Trophoblast cell (in vitro differentiated cells and primary cell): ENCODE data around the gene KCTD13. TPM values are rescaled to one million over a fixed set of nuclear protein-coding genes. Genes with fewer than 3 reads are reported as not detected.

Experiments used
- DNase-seq, 2 donors: peaks; one replicate each; pipeline ENCODE4 v3.0.0-alpha.2; 2016
- H2AFZ ChIP-seq: 2 replicates; pipeline ENCODE4 v1.6.1; 2013; ENCODE audit warnings: low read length, moderate library complexity, mild to moderate bottlenecking; ENCODE audit not compliant: insufficient read depth, poor library complexity
- H2AK5ac ChIP-seq: 2 replicates; pipeline ENCODE4 v1.6.1; 2013; ENCODE audit warnings: mild to moderate bottlenecking, low read length
- H2BK120ac ChIP-seq: 2 replicates; pipeline ENCODE4 v1.6.1; 2013; ENCODE audit warnings: low read length, mild to moderate bottlenecking, moderate library complexity; ENCODE audit not compliant: insufficient read depth, poor library complexity
- H2BK12ac ChIP-seq: 2 replicates; pipeline ENCODE4 v1.6.1; 2013; ENCODE audit warnings: mild to moderate bottlenecking, low read length, moderate library complexity
- H2BK5ac ChIP-seq: 2 replicates; pipeline ENCODE4 v1.6.1; 2013; ENCODE audit warnings: low read length, low read depth, moderate library complexity, mild to moderate bottlenecking; ENCODE audit not compliant: poor library complexity
- H3K14ac ChIP-seq: 2 replicates; pipeline ENCODE4 v1.6.1; 2013; ENCODE audit warnings: mild to moderate bottlenecking, low read length
- H3K18ac ChIP-seq: 2 replicates; pipeline ENCODE4 v1.6.1; 2013; ENCODE audit warnings: mild to moderate bottlenecking, low read length
- H3K23ac ChIP-seq: 2 replicates; pipeline ENCODE4 v1.6.1; 2013; ENCODE audit warnings: low read length
- H3K27ac ChIP-seq: 2 replicates; pipeline ENCODE4 v1.5.1; 2013; ENCODE audit warnings: low read depth, mild to moderate bottlenecking, inconsistent platforms, low read length, moderate library complexity
- H3K27me3 ChIP-seq: 2 replicates; pipeline ENCODE4 v1.6.1; 2013; ENCODE audit warnings: inconsistent platforms, mild to moderate bottlenecking, low read length, moderate library complexity; ENCODE audit not compliant: insufficient read depth
- H3K36me3 ChIP-seq, 2 experiments: 1 replicate in 1 of 2; 2 replicates in 1 of 2; pipeline ENCODE4 v1.6.1; 2013; ENCODE audit warnings: low read length in 2 of 2, mild to moderate bottlenecking in 2 of 2, moderate library complexity in 1 of 2; ENCODE audit not compliant: insufficient read depth in 2 of 2, control insufficient read depth in 1 of 2
- H3K4ac ChIP-seq: 2 replicates; pipeline ENCODE4 v1.6.1; 2013; ENCODE audit warnings: low read depth, mild to moderate bottlenecking, low read length, moderate library complexity
- H3K4me1 ChIP-seq, 2 experiments: 1 replicate in 1 of 2; 2 replicates in 1 of 2; pipeline ENCODE4 v1.6.1; 2013; ENCODE audit warnings: low read length in 2 of 2, mild to moderate bottlenecking in 2 of 2, moderate library complexity in 1 of 2; ENCODE audit not compliant: insufficient read depth in 2 of 2, control insufficient read depth in 1 of 2
- H3K4me2 ChIP-seq: 2 replicates; pipeline ENCODE4 v1.6.1; 2013; ENCODE audit warnings: inconsistent platforms, mild to moderate bottlenecking, low read length, moderate library complexity
- H3K4me3 ChIP-seq: 2 replicates; pipeline ENCODE4 v1.5.1; 2013; ENCODE audit warnings: mild to moderate bottlenecking, low read depth, low read length, inconsistent platforms
- H3K79me1 ChIP-seq: one replicate; pipeline ENCODE4 v1.6.1; 2013; ENCODE audit warnings: low read length
- H3K79me2 ChIP-seq: 2 replicates; pipeline ENCODE4 v1.6.1; 2013; ENCODE audit warnings: low read length, mild to moderate bottlenecking; ENCODE audit not compliant: control insufficient read depth, insufficient read depth, poor library complexity
- H3K9ac ChIP-seq: 2 replicates; pipeline ENCODE4 v1.6.1; 2013; ENCODE audit warnings: mild to moderate bottlenecking, low read length
- H3K9me3 ChIP-seq: 2 replicates; pipeline ENCODE4 v1.6.1; 2013; ENCODE audit warnings: low read depth, mild to moderate bottlenecking, control low read depth, inconsistent platforms, low read length; ENCODE audit not compliant: insufficient read depth
- H4K12ac ChIP-seq: 2 replicates; pipeline ENCODE4 v1.6.1; 2013; ENCODE audit warnings: low read depth, mild to moderate bottlenecking, low read length, moderate library complexity
- H4K8ac ChIP-seq: 2 replicates; pipeline ENCODE4 v1.6.1; 2013; ENCODE audit warnings: low read depth, mild to moderate bottlenecking, low read length, moderate library complexity
- H4K91ac ChIP-seq: one replicate; pipeline ENCODE4 v1.6.1; 2013; ENCODE audit warnings: low read depth, mild to moderate bottlenecking, low read length, moderate library complexity
- WGBS: extraction: QIAGEN DNeasy Blood & Tissue Kit; methylation state at CpG from one replicate; pipeline ENCODE4 v1.1.7; 2013; ENCODE audit warnings: missing lambda C conversion rate; ENCODE audit not compliant: insufficient read length, insufficient coverage; ENCODE audit errors: extremely low coverage; 5-methylcytosine and 5-hydroxymethylcytosine counted together
- polyA plus RNA-seq: library from polyadenylated mRNA; stranded (reverse); fragments of 200-250 nt; gene quantifications from 2 replicates; pipeline ENCODE4 v1.2.3, GENCODE V29; 2013

KCTD13 gene, protein sequence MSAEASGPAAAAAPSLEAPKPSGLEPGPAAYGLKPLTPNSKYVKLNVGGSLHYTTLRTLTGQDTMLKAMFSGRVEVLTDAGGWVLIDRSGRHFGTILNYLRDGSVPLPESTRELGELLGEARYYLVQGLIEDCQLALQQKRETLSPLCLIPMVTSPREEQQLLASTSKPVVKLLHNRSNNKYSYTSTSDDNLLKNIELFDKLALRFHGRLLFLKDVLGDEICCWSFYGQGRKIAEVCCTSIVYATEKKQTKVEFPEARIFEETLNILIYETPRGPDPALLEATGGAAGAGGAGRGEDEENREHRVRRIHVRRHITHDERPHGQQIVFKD
- polyA plus RNA-seq: 31.1 and 33.4 TPM in 2 replicates

- peak within 1 kb of the TSS; percentile 92 for H3K4ac ChIP-seq
- H3K4me3 ChIP-seq: peak within 1 kb of the TSS; percentile 99
- peak within 1 kb of the TSS; percentile 95 for H2AK5ac ChIP-seq
- H3K14ac ChIP-seq: peak within 1 kb of the TSS; percentile 100
- H3K4me1 ChIP-seq: peaks cover 11 to 14% of the 10 kb centered on the region in 2 experiments
- peak within 1 kb of the TSS; percentile 96 for H3K9ac ChIP-seq
- peak within 1 kb of the TSS; percentile 93 for H2BK120ac ChIP-seq
- H3K79me1 ChIP-seq: peaks cover 11% of the 10 kb centered on the region
- H2BK5ac ChIP-seq: peak within 1 kb of the TSS; percentile 91
- no CpG with 5 or more reads among the region's 89 CpGs for WGBS
- H2AFZ ChIP-seq: peak within 1 kb of the TSS; percentile 99
- H3K18ac ChIP-seq: peak within 1 kb of the TSS; percentile 100
- peak within 1 kb of the TSS; percentile 62 for H3K27ac ChIP-seq
- peak within 1 kb of the TSS; percentile 92 for H4K91ac ChIP-seq
- H3K36me3 ChIP-seq: peaks cover 10 to 12% of the 10 kb centered on the region in 2 experiments
- H3K4me2 ChIP-seq: peak within 1 kb of the TSS; percentile 91
- H2BK12ac ChIP-seq: peak within 1 kb of the TSS; percentile 36
- H3K9me3 ChIP-seq: no peaks in the 10 kb centered on the region
- no peaks in the 10 kb centered on the region for H3K27me3 ChIP-seq
- peak; percentile 87 to 94 for DNase-seq
- peaks cover 14% of the 10 kb centered on the region for H3K79me2 ChIP-seq
- H3K23ac ChIP-seq: no peak within 1 kb of the TSS
- peak within 1 kb of the TSS; percentile 100 for H4K8ac ChIP-seq
- H4K12ac ChIP-seq: peak within 1 kb of the TSS; percentile 99
Observed at GRCh38 chr16:29925781-29926710, at the start of gene KCTD13. KCTD13 (minus strand) TSS chr16:29926226; CDS start chr16:29926033, 193 bp downstream.

DNA sequence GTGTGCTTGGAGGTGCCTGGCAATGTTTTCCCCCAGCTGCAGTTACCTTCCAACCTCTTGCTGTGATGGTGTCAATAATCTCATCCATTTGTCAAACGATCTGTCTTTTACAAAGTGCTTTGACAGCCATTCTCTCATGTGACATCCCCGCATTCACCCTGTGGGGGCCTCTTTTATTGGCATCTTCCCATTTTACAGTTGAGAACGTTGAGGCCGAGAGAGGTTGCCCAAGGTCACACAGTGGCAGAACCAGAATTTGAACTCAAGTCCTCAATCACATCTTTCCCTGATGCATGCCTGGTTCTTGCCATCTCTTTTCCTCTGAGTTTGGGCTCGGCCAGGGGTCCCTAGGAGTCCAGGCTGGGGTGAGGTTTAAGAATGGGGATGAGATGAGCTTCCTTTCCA, 49.1 kb upstream of the KCTD13 start:
- Histone ChIP-seq H3K9me3 (no peaks in the 10 kb centered on the region), H2AFZ (no peak overlapping the region), H2BK120ac (no peak overlapping the region), H2AK5ac (no peak overlapping the region), H3K18ac (no peak overlapping the region), H3K36me3 (peaks cover 31 to 39% of the 10 kb centered on the region in 2 experiments), H3K9ac (no peak overlapping the region), H2BK5ac (no peak overlapping the region), H4K91ac (no peak overlapping the region), H4K8ac (no peak overlapping the region), H3K79me2 (peaks cover 15% of the 10 kb centered on the region), H3K27ac (no peak overlapping the region), H4K12ac (peak overlapping the region; percentile 6), H3K79me1 (peaks cover 10% of the 10 kb centered on the region), H3K4me1 (peaks cover 9 to 22% of the 10 kb centered on the region in 2 experiments), H2BK12ac (no peak overlapping the region), H3K27me3 (no peaks in the 10 kb centered on the region), H3K4me2 (peak overlapping the region; percentile 93), H3K4me3 (no peak overlapping the region), H3K14ac (peak overlapping the region; percentile 29), H3K4ac (peak overlapping the region; percentile 25), H3K23ac (no peak overlapping the region)
- no peak for DNase-seq
- WGBS: no CpG with 5 or more reads among the region's 5 CpGs

- no CpG with 5 or more reads among the region's 31 CpGs for WGBS
- Histone ChIP-seq H3K14ac (peak overlapping the region; percentile 29), H3K27ac (no peak overlapping the region), H2AFZ (no peak overlapping the region), H3K4me3 (peak overlapping the region; percentile 96), H4K8ac (peak overlapping the region; percentile 1), H3K36me3 (peaks cover 34 to 36% of the 10 kb centered on the region in 2 experiments), H4K12ac (peak overlapping the region; percentile 6), H3K23ac (no peak overlapping the region), H3K9me3 (no peaks in the 10 kb centered on the region), H3K27me3 (no peaks in the 10 kb centered on the region), H2BK5ac (peak overlapping the region; percentile 44), H2BK12ac (no peak overlapping the region), H3K79me1 (peaks cover 10% of the 10 kb centered on the region), H3K18ac (no peak overlapping the region), H3K4me2 (peak overlapping the region; percentile 93), H2BK120ac (peak overlapping the region; percentile 1), H4K91ac (peak overlapping the region; percentile 84), H3K4me1 (peaks cover 9 to 22% of the 10 kb centered on the region in 2 experiments), H3K9ac (peak overlapping the region; percentile 99), H3K79me2 (peaks cover 15% of the 10 kb centered on the region), H3K4ac (peak overlapping the region; percentile 25), H2AK5ac (peak overlapping the region; percentile 8)
- DNase-seq: peak in 1 of 2 donors; percentile 7
Observed at GRCh38 chr16:29974291-29975133, 48.5 kb upstream of the KCTD13 start.
